GM18873 (cell line): Measurements from ENCODE around the gene RPS21.

ENCODE experiments used
- ATAC-seq: cut with Tn5 transposase; IDR thresholded peaks from one replicate; pipeline ENCODE4 v1.9.1; 2021; ENCODE audit warnings: mild to moderate bottlenecking, moderate library complexity, moderate number of reproducible peaks; ENCODE audit not compliant: unreplicated experiment, low FRiP score

RPS21 gene

DNA sequence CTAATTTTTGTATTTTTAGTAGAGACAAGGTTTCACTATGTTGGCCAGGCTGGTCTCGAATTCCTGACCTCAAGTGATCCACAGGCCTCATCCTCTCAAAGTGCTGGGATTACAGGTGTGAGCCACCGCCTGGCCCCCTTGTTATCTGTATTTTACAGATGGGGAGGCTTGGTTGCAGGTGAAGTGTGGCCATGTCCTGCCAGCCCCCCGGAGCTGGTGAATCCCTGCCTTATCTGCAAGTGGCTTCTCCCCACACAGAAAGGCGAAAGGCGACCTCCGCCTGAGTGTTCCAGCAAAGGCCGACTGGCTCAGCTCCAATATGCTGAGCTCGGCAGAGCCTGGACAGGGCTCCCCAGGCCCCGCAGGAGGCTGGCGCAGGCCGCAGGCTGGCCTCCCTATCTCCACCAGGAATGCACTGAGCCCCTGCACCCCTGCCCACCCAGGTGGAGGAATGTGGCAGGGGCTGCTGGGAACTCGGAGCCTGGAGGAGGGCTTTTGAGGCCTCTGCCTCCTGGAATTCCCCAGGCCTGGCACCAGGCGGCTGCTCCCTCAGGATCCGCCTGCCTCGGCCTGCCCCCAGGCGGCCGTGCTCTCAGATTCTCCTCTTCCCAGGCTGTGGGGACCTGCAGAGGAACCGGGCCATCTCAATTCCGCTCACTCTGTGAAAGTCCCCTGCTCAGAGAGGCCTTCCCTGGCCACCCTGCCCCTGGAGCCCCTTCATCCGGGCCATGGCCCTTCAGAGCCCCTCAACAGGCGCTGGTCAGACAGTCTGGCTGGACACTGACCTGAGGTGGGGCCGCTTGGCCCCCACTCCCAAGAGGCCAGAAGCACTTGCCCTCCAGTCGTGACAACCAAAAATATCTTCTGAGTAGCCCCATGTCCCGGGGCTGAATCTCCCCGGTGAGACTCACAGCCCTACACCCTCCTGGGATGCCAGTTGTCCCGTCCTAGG is 10.5 kb upstream of the RPS21 start:
- no peak for ATAC-seq

GRCh38 chr20:62377064-62377461 is 9.8 kb upstream of the RPS21 start:
- no peak for ATAC-seq

DNA sequence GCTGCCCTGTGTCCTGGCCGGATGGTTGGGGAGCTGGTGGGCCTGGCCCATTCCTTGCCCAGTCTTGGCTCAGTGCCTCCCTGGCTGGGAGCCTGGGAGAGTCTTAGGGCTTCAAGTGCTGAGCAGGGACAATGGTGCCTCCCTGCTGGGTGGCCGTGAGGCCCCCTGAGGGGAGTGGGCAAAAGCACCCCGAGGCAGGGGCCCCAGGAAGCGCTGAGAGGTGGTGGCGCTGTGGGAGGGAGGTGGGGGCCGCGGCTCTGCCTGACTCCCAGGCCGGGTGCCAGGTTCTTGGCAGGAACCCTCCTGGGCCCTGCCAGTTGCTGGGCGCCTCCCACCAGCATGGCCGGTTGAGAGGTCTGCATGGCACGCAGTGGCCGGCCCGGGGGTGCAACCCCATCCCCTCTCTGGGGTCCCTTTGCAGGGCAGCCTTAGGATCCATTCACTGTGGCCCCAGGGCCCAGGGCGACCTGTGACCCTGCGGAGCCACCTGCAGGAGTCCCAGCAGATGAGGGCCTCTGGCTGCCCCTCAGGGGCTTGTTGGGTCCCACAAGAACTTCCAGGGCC is 9.2 kb upstream of the RPS21 start:
- no peak for ATAC-seq

GRCh38 chr20:62378215-62378614 is 8.7 kb upstream of the RPS21 start:
- ATAC-seq, result no peak

DNA sequence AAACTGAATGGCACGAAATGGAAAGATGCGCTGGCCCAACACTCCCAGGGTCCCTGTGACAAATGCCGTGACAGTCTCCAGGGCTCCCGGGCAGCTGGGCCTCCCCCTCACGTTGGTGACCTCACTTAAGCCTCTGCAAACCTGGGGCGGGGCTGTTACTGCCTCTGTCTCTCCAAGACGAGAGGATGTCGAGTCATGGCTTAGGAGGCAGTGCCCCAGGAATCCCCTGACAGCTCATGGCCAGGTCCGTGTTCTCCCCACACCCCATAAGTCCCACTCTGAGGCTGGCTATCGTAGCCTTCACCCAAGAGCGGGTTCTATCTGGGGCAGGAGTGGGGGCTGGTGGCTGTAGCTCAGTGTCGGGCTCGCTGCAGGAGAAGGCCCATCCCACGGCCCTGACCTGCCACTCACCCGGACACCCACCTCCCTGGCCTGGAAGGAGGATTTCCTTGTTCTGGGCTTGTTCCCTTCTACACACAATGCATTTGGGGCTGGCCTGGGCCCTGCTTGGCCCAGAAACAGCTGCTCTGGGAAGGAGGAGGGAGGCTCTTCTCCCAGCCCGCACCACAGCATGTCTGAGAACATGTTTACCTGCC is 5.6 kb upstream of the RPS21 start:
- ATAC-seq, result no peak

GRCh38 chr20:62381842-62382241 is 5.1 kb upstream of the RPS21 start:
- no peak for ATAC-seq

- no peak for ATAC-seq
Measured at GRCh38 chr20:62382306-62383198, 4.4 kb upstream of the RPS21 start.

DNA sequence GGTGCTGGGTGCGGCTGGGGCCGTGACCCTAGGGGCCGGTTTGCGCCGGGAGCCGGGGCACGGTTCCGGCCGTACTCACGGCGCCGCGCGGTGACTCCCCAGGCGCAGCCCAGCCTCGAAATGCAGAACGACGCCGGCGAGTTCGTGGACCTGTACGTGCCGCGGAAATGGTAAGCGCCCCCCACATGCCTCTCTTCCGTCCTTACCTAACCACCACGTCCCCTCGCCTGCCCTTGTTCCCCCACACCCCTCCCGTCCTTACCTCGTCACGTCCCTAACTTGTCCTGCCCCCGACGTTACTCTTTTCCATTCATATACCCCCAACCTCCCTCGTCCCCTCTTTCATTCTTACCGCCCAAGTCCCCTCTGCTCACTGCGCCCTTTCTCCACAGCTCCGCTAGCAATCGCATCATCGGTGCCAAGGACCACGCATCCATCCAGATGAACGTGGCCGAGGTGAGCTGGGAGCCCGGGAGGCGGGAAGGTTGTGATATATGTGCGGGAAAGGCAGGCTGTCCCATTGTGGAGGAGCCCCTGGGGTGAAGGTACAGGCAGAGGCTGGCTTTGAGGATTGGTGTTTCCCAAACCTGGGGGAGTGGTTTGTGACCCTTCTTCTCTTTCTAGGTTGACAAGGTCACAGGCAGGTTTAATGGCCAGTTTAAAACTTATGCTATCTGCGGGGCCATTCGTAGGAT is 463 bp downstream of the RPS21 start:
- ATAC-seq, result no peak

DNA sequence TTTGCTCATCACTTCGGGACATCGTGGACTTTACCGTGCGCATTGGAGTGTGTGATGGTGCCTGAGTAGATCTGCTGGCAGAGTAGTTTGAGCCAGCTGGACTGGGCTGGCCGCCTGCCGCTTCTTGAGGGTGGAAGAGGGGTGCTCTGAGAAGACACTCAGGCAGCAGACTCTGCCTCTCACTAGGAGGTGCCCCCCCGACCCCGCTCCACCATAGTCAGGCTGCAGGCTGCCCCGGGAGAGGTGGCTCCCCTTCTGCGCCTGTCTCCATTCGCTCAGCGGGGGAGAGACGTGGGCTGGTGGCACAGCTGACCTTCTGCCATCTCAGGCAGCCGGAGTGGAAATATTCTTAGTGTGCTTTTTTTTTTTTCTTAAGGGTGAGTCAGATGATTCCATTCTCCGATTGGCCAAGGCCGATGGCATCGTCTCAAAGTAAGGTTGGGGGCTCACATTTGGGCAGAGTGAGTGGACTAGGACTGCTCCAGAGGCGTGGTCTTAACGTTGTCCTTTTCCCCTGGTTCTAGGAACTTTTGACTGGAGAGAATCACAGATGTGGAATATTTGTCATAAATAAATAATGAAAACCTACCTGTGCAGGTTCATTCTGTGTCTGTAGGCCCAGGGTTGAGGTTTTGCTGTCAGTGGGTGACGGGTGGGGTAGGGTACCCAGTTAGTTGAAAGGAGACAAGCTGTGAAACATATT is 1.2 kb downstream of the RPS21 start:
- ATAC-seq, result no peak

DNA sequence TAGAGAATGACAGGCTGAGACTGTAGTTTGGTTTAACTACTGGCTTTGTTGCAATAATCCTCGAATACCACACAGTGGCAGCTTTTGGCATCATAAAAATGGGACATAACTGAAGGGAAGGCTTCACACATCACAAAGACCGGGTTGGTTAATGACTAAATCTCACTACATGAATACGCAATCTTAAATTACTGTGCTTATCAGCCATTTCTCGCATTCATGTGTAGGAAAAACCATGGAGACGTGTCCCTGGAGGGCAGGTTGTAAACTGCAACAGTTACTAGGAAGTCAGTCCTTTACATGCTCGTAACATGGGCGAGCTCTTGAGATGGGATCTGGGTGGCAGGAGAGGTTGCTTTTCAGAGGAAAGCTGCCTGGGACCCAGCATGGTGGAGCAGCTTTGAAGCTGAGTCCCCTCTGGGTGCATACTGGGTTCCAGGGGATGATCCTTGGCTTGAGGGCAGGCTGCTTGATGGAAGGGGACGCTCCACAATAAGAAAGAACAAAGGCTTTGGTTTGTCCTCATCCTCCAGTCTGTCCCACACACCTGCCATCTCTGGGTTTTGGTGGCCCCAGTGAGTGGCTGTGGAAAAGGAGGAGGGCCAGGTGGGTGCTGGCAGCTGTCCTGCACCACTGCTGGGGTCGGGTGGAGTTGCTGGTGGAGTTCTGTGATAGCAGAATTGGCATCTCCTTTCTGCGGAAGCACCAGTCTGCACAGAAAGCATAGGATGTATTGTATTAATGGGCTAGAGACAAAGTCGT is 2.1 kb downstream of the RPS21 start:
- ATAC-seq, result no peak

- ATAC-seq, result no peak
Measured at GRCh38 chr20:62389601-62390087, 2.7 kb downstream of the RPS21 start.

GRCh38 chr20:62390317-62391164 is 3.6 kb downstream of the RPS21 start:
- no peak for ATAC-seq

GRCh38 chr20:62391165-62392076 is 4.5 kb downstream of the RPS21 start:
- no peak for ATAC-seq

DNA sequence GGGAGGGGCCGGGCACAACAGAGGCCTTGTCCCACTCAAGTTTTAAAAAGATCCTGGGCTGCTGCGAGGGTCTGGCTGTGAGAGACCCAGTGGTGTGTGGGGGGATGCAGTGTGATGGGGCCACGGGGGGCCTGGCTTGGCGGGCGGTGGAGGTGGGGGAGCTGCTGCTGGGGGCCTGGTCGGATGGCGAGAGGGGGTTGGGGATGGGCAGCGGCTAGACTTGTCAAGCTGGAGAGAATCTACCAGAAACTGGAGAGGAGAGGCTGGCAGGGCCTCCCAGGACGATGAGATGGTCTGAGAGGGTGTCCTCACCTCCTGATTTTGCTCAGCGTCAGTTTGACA is 5.1 kb downstream of the RPS21 start:
- ATAC-seq, result no peak

DNA sequence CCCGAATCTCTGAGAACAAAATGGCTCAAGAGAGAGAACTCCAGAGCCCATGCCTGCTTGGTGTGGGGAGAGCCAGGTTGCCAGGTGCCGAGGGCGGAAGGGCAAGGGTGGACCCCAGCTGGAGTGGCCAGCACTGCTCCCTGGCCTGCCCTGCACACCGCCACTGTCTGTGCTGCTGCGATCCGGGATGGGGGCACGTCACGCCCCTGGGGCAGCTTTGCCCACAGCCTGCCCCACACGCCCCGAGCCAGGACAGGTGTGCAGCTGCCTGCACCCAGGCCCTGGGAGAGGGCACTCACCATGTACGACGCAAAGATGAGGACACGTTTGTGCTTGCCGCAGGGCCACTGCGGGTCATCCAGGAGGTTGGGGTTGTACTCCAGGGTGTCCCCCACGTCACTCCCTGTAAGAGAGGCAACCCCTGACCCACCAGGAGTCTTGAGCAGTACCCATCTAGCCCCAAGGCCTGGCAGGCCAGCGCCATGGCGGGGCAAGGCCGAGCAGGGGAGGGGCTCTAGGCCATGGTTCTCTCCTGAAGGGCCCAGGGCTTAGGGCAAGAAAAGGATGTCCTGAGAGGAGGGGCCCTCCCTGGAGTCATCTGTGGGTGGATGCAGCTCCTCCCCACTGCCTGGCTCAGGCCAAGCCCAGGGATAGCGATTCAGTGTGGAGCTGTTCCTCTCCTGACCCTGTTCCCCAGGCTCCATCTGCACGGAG is 5.9 kb downstream of the RPS21 start:
- no peak for ATAC-seq

DNA sequence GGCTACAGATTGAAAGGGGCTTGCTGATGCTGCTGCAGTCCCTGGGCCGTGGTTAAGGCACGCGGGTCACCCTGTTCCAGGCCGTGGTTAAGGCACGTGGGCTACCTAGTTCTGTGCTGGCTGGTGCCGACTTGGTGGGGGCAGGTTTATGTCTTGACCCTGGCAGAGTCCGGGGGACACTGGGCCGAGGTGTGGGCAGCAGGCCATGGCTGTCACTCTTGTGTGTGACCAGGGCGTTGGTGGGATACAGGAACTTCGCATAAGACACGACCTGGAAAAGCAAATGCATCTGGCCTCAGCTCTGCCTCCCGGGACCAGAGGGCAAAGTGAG is 6.4 kb downstream of the RPS21 start:
- no peak for ATAC-seq
